ENCODE data around the gene TTC19. TPM values are rescaled to one million over a fixed set of nuclear protein-coding genes. Genes with fewer than 3 reads are reported as not detected.
"Not testable (repeated sequence)": the region's sequence is repeated elsewhere in the genome, so short reads cannot be mapped to it uniquely, and the experiment has no call there.

TTC19 gene
- total RNA-seq, 1 donor from 2014 or later: 21.4 TPM

DNA sequence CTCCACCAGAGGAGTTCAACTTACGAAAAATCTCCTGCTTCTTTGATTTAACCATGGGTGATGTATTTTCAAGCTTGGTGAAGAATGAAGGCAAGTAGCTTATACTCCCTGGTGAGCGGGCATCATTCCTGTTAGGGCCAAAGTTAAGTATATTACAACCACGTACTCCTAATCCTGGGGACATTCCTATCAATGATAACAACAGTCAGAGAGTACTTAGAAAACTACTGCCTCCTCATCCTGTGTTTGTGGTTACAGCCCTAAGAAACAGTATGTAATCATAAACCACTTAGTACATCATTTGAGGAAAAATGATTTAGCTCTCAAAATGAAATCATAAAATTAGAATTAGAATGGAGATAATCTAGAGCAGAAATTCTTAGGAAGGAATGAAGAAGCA, 47.3 kb downstream of the TTC19 start:
- DNase-seq: no peak
- Histone ChIP-seq H3K4me3 (no peak overlapping the region), H3K36me3 (peaks cover 76% of the 10 kb centered on the region), H3K27ac (replicated peaks) (no peak overlapping the region), H3K27me3 (ENCODE audit: low read depth) (no peaks in the 10 kb centered on the region), H3K9me3 (replicated peaks) (no peaks in the 10 kb centered on the region), H3K4me1 (peaks cover 4% of the 10 kb centered on the region)
- TF ChIP-seq, protein P1, sequence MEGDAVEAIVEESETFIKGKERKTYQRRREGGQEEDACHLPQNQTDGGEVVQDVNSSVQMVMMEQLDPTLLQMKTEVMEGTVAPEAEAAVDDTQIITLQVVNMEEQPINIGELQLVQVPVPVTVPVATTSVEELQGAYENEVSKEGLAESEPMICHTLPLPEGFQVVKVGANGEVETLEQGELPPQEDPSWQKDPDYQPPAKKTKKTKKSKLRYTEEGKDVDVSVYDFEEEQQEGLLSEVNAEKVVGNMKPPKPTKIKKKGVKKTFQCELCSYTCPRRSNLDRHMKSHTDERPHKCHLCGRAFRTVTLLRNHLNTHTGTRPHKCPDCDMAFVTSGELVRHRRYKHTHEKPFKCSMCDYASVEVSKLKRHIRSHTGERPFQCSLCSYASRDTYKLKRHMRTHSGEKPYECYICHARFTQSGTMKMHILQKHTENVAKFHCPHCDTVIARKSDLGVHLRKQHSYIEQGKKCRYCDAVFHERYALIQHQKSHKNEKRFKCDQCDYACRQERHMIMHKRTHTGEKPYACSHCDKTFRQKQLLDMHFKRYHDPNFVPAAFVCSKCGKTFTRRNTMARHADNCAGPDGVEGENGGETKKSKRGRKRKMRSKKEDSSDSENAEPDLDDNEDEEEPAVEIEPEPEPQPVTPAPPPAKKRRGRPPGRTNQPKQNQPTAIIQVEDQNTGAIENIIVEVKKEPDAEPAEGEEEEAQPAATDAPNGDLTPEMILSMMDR (IDR thresholded peaks at IDR 0.05; ENCODE audit: borderline replicate concordance): no peak
- intact Hi-C loops (cut with micrococcal nuclease): no loop called here

DNA sequence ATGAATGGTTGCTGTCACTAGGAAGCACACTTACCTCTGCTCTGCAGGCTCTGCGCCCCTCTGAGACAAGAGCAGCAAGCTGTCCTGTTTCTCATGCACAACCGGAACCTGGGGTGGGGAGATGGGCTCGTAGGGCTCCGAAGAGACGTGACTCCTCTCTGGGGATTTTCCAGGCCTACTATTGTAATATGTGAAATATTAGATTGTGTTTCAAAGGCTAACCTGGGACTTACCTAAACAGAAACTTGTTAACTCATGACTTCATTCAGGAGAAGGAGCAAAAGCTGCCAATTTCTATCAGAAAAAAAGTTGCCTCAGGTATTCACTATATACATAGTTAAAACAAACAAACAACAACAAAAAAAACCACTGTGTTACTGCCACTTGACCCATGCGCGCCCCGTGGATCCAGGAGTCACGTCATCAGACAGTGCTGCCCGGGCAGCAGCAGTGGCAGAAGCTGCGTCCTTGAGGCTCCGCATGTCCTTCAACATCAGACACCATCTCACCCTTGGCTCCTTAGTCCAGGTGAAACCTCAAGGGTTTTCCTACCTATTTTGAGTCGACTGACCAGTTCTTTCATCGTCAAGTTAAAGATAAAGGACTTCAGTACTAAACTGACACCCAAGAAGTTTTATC, 49.3 kb downstream of the TTC19 start:
- intact Hi-C loops (cut with micrococcal nuclease): no loop called here
- Histone ChIP-seq H3K4me1 (peaks cover 14% of the 10 kb centered on the region), H3K36me3 (peaks cover 68% of the 10 kb centered on the region), H3K9me3 (replicated peaks) (peaks cover 12% of the 10 kb centered on the region), H3K27me3 (ENCODE audit: low read depth) (no peaks in the 10 kb centered on the region), H3K27ac (replicated peaks) (no peak overlapping the region), H3K4me3 (no peak overlapping the region)
- no peak for DNase-seq
- TF ChIP-seq, protein P1 (IDR thresholded peaks at IDR 0.05; ENCODE audit: borderline replicate concordance): no peak

DNA sequence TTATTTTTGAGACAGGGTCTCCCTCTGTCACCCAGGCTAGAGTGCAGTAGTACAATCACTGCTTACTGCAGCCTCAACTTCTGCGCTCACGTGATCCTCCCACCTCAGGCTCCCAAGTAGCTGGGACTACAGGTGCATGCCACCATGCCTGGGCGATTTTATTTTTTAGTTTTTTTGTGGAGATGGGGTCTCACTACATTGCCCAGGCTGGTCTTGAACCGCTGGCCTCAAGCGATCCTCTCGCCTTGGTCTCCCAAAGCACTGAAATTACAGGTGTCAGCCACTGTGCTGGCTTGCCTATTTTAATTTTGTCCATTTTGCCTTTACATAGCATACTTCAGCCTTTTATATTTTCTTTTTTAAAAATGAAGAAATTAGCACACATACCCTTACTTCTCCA, 51.2 kb downstream of the TTC19 start:
- intact Hi-C loops (cut with micrococcal nuclease): no loop called here
- TF ChIP-seq, protein P1 (IDR thresholded peaks at IDR 0.05; ENCODE audit: borderline replicate concordance): no peak
- no peak overlapping the region for H3K27ac ChIP-seq (replicated peaks)

DNA sequence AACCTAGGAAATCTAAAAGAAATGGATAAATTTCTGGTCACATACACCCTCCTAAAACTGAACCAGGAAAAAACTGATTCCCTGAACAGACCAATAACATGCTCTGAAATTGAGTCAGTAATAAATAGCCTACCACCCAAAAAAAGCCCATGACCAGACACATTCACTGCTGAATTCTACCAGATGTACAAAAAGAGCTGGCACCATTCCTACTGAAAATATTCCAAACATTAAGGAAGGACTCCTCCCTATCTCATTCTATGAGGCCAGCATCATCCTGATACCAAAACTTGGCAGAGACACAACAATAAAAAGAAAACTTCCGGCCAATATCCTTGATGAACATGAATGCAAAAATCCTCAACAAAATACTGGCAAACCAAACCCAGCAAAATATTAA, 52.9 kb downstream of the TTC19 start:
- no peak for DNase-seq
- peaks cover 14% of the 10 kb centered on the region for H3K4me1 ChIP-seq
- TF ChIP-seq, protein P1 (IDR thresholded peaks at IDR 0.05; ENCODE audit: borderline replicate concordance): no peak
- no peak overlapping the region for H3K4me3 ChIP-seq
- intact Hi-C loops (cut with micrococcal nuclease): no loop called here
- H3K9me3 ChIP-seq (replicated peaks): peaks cover 18% of the 10 kb centered on the region
- peak overlapping the region; percentile 32 for H3K27ac ChIP-seq (replicated peaks)
- H3K27me3 ChIP-seq (ENCODE audit: low read depth): no peaks in the 10 kb centered on the region
- peaks cover 68% of the 10 kb centered on the region for H3K36me3 ChIP-seq

More for the DNA sequence above, 51.2 kb downstream of the TTC19 start:
- peaks cover 14% of the 10 kb centered on the region for H3K4me1 ChIP-seq
- H3K9me3 ChIP-seq (replicated peaks): peaks cover 18% of the 10 kb centered on the region
- H3K36me3 ChIP-seq: peaks cover 68% of the 10 kb centered on the region
- H3K4me3 ChIP-seq: no peak overlapping the region
- DNase-seq: no peak
- no peaks in the 10 kb centered on the region for H3K27me3 ChIP-seq (ENCODE audit: low read depth)

DNA sequence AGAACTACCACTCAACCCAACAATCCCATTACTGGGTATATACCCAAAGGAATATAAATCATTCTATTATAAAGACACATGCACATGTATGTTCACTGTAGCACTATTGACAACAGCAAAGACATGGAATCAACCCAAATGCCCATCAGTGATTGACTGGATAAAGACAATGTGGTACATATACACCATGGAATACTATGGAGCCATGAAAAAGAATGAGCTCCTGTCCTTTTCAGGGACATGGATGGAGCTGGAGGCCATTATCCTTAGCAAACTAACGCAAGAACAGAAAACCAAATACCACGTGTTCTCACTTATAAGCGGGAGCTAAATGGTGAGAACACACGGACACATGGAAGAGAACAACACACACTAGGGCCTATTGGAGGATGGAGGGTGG, 55.5 kb downstream of the TTC19 start:
- H3K27me3 ChIP-seq (ENCODE audit: low read depth); H3K27ac ChIP-seq (replicated peaks); DNase-seq; H3K4me3 ChIP-seq; intact Hi-C loops (cut with micrococcal nuclease): not testable (repeated sequence)
- Histone ChIP-seq H3K36me3 (peaks cover 72% of the 10 kb centered on the region), H3K4me1 (peaks cover 14% of the 10 kb centered on the region), H3K9me3 (replicated peaks) (peaks cover 18% of the 10 kb centered on the region)

DNA sequence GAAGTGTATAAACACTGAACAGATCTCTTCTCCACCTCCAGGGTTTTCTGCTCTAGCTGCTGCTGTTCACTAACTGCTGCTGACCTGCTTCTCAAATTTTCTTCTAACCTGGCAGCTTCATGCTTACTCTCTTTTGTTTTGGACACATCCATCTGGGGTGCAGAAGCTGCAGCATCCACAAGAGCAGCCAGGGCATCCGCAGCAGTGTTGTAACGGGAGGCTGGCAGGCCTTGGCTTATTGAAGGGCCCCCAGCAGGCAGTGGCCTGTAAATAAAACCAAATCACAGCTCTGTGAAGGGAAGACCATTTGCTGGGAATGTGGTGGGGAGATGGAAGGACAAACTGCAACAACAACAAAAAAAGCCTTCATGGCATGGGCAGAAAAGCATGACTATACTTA, 62.0 kb downstream of the TTC19 start:
- no peak overlapping the region for H3K4me3 ChIP-seq
- peaks cover 95% of the 10 kb centered on the region for H3K36me3 ChIP-seq
- no peaks in the 10 kb centered on the region for H3K9me3 ChIP-seq (replicated peaks)
- intact Hi-C loops (cut with micrococcal nuclease): no loop called here
- TF ChIP-seq, protein P1 (IDR thresholded peaks at IDR 0.05; ENCODE audit: borderline replicate concordance): no peak
- no peak overlapping the region for H3K27ac ChIP-seq (replicated peaks)
- no peak for DNase-seq
- no peaks in the 10 kb centered on the region for H3K27me3 ChIP-seq (ENCODE audit: low read depth)
- H3K4me1 ChIP-seq: no peaks in the 10 kb centered on the region
